ENCODE results near the gene GLRX3.

- TF ChIP-seq CTCF (IDR thresholded peaks at IDR 0.05): no peak
- no peak for TF ChIP-seq POLR2A (IDR thresholded peaks at IDR 0.05)
Measured at GRCh38 chr10:130213286-130214080, 77.3 kb downstream of the GLRX3 start.
